OCI-LY7 (cell line): ENCODE results near the gene POC1A.

ENCODE experiments used
- CTCF ChIP-seq: fragments of 200-600 bp; sonication (generic); conservative IDR thresholded peaks from 2 replicates; pipeline ENCODE4 v1.5.1; 2014; ENCODE audit warnings: mild to moderate bottlenecking, antibody characterized with exemption, low read length, moderate library complexity, mixed read lengths
- EZH2phosphoT487 ChIP-seq: fragments of 200-600 bp; sonication (generic); IDR thresholded peaks from 2 replicates; pipeline ENCODE4 v1.6.1; 2018; ENCODE audit warnings: low read depth, borderline replicate concordance, mild to moderate bottlenecking, mixed run types, antibody characterized with exemption, low read length, moderate library complexity, mixed read lengths

GRCh38 chr3:52196977-52197376 lies 42.8 kb upstream of the POC1A start:
- TF ChIP-seq CTCF (no peak), EZH2phosphoT487 (no peak)
